Measurements from ENCODE around the gene A1BG. TPM values are rescaled to one million over a fixed set of nuclear protein-coding genes. Genes with fewer than 3 reads are reported as not detected.
A peak's percentile ranks its signal among the peaks of the same experiment; 100 is the strongest.

A1BG gene
- total RNA-seq, 4 donors from 2014 or later: 1.0 to 14.9 (median 8.1) TPM

DNA sequence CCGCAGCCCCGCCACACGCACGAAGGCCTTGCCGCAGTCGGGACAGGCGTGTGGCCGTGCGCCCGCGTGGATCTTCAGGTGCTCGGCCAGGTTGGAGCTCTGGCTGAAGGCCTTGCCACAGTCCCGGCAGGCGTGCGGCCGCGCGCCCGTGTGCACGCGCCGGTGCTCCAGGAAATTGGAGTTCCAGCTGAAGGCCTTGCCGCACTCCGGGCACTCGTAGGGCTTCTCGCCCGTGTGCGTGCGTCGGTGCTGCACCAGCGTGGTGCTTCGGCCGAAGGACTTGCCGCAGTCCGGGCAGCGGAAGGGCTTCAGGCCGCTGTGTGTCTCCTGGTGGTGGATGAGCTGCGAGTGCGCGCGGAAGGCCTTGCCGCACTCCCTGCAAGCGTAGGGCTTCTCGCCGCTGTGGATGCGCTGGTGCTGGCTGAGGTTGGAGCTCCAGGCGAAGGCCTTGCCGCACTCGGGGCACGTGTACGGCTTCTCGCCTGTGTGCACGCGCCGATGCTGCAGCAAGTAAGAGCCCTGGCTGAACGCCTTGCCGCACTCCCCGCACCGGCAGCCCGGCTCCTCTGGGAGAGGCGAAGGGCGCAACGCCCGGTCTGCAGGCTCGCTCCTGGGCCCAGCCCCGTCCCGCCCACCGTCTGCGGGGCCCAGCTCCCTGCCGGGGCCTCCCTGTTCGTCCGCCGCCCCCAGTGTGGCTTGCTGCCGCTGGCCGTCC lies 3.6 kb upstream of the A1BG start:
- no peaks in the 10 kb centered on the region for H3K9me3 ChIP-seq
- peaks cover 26% of the 10 kb centered on the region for H3K27me3 ChIP-seq
- peaks cover 13% of the 10 kb centered on the region for H3K4me1 ChIP-seq
- H3K4me3 ChIP-seq: peak overlapping the region; percentile 27
- WGBS: 100% methylated on average over 1 of the region's 75 CpGs
- no peaks in the 10 kb centered on the region for H3K36me3 ChIP-seq
- DNase-seq (ENCODE audit: low spot score in 2 of 2): no peak
- TF ChIP-seq POLR2AphosphoS5 (IDR thresholded peaks at IDR 0.05) (no peak), POLR2A (IDR thresholded peaks at IDR 0.05) (no peak), EP300 (IDR thresholded peaks at IDR 0.05) (no peak)
- TF ChIP-seq, protein P1, sequence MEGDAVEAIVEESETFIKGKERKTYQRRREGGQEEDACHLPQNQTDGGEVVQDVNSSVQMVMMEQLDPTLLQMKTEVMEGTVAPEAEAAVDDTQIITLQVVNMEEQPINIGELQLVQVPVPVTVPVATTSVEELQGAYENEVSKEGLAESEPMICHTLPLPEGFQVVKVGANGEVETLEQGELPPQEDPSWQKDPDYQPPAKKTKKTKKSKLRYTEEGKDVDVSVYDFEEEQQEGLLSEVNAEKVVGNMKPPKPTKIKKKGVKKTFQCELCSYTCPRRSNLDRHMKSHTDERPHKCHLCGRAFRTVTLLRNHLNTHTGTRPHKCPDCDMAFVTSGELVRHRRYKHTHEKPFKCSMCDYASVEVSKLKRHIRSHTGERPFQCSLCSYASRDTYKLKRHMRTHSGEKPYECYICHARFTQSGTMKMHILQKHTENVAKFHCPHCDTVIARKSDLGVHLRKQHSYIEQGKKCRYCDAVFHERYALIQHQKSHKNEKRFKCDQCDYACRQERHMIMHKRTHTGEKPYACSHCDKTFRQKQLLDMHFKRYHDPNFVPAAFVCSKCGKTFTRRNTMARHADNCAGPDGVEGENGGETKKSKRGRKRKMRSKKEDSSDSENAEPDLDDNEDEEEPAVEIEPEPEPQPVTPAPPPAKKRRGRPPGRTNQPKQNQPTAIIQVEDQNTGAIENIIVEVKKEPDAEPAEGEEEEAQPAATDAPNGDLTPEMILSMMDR (IDR thresholded peaks at IDR 0.05): no peak
- H3K27ac ChIP-seq: no peak overlapping the region

DNA sequence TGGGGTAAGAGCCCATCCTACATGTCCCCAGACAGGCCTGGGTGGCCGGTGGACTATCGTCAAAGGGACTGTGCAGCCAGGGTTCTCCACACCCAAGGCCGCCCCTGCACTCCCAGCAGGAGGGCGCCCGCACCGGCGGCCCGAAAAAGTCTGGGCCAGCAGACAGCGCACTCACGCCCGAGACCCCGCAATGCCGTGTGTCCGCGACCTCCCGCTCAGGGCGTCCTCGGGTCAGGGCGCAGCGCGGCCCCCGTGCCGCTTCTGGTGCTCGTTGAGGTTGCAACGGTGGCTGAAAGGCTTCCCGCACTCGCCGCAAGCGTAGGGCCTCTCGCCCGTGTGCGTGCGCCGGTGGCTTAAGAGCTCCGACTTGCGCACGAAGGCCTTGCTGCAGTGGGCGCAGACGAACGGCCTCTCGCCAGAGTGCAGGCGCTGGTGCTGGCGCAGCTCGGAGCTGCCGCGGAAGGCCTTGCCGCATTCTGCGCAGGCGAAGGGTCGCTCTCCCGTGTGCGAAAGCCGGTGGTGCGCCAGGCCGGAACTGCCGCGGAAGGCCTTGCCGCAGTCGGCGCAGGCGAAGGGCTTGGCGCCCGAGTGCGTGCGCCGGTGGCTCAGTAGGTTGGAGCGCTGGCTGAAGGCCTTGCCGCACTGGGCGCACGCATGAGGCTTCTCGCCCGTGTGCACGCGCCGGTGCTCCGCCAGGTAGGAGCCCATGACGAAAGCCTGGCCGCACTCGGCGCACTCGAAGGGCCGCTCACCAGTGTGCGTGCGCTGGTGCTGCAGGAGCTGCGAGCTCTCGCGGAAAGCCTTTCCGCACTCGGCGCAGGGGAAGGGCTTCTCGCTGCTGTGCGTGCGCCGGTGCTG lies 2.8 kb upstream of the A1BG start:
- Histone ChIP-seq H3K36me3 (no peaks in the 10 kb centered on the region), H3K4me1 (peaks cover 8% of the 10 kb centered on the region), H3K27me3 (peaks cover 31% of the 10 kb centered on the region), H3K4me3 (peak overlapping the region; percentile 27), H3K9me3 (no peaks in the 10 kb centered on the region), H3K27ac (no peak overlapping the region)
- 52% methylated on average over 8 of the region's 94 CpGs for WGBS
- TF ChIP-seq, protein P1 (IDR thresholded peaks at IDR 0.05): no peak
- TF ChIP-seq POLR2AphosphoS5 (IDR thresholded peaks at IDR 0.05) (no peak), POLR2A (IDR thresholded peaks at IDR 0.05) (no peak), EP300 (IDR thresholded peaks at IDR 0.05) (no peak)
- DNase-seq (ENCODE audit: low spot score in 2 of 2): no peak

DNA sequence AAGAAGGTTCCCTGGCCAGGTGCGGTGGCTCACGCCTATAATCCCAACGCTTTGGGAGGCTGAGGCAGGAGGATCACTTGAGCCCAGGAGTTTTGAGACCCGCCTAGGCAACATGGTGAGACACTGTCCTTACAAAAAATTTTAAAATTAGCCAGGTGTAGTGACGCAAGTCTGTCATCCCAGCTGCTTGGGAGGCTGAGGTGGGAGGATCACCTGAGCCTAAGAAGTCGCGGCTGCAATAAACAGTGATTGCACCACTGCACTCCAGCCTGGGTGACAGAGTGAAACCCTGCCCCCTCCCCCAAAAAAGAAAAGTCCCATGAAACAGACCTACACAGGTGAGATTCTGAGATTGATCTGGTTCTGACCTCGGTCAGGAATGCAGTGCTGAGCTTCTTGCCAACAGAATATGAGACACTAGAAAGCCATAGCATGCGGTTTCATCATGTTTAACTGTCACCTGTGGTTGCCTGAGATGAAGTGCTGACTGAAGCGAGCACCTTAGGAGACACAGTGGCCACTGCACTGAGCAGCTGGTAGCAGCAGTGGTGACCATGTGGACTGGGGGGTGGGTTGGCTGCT lies 2.0 kb upstream of the A1BG start:
- WGBS: 89% methylated on average over 10 of the region's 10 CpGs
- H3K9me3 ChIP-seq: no peaks in the 10 kb centered on the region
- peaks cover 39% of the 10 kb centered on the region for H3K27me3 ChIP-seq
- TF ChIP-seq, protein P1 (IDR thresholded peaks at IDR 0.05): no peak
- no peak for TF ChIP-seq POLR2A (IDR thresholded peaks at IDR 0.05)
- TF ChIP-seq EP300 (IDR thresholded peaks at IDR 0.05): no peak
- TF ChIP-seq POLR2AphosphoS5 (IDR thresholded peaks at IDR 0.05): no peak
- H3K36me3 ChIP-seq: no peaks in the 10 kb centered on the region
- H3K4me3 ChIP-seq: no peak overlapping the region
- no peak overlapping the region for H3K27ac ChIP-seq
- DNase-seq (ENCODE audit: low spot score in 2 of 2): no peak
- H3K4me1 ChIP-seq: peaks cover 11% of the 10 kb centered on the region

DNA sequence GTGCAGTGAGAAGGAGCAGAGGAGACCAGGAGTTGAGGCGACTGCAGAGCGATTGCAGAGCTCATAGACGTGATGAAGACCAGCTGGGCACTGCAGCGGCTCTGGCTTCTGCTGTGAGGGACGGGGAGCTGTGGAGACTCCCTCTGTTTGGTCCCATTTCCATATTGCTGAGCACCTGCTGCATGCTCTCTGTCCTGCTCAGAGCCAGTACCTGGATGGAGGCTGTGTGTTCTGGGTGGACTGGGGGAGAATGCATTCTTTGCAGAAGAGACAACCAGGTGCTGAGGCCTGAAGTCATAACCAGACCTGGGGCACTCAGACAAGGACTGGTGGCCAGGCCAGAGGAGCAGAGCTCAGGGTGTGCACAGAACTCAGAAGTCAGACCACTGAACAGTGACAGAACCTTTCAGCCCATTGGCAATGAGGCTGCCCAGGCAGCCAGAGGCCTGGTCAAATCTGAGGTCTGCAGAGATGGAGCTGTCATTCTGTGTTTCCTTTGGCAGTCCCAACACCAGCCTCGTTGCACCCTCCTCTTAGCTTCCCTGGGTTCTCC lies 1.3 kb upstream of the A1BG start:
- DNase-seq (ENCODE audit: low spot score in 2 of 2): no peak
- Histone ChIP-seq H3K9me3 (no peaks in the 10 kb centered on the region), H3K27me3 (peaks cover 46% of the 10 kb centered on the region), H3K27ac (no peak overlapping the region), H3K4me1 (peaks cover 17% of the 10 kb centered on the region), H3K36me3 (no peaks in the 10 kb centered on the region), H3K4me3 (no peak overlapping the region)
- WGBS: 82% methylated on average over 5 of the region's 6 CpGs
- TF ChIP-seq POLR2A (IDR thresholded peaks at IDR 0.05): no peak
- TF ChIP-seq, protein P1 (IDR thresholded peaks at IDR 0.05): no peak
- no peak for TF ChIP-seq EP300 (IDR thresholded peaks at IDR 0.05)
- no peak for TF ChIP-seq POLR2AphosphoS5 (IDR thresholded peaks at IDR 0.05)

All from suprapubic skin (tissue), 4 donors.